H7 (cell line): ENCODE results near the gene DMRTA1. TPM values are rescaled to one million over a fixed set of nuclear protein-coding genes. Genes with fewer than 3 reads are reported as not detected.
A peak's percentile ranks its signal among the peaks of the same experiment; 100 is the strongest.
"Not testable (repeated sequence)": the region's sequence is repeated elsewhere in the genome, so short reads cannot be mapped to it uniquely, and the experiment has no call there.

Source experiments
- DNase-seq: peaks from one replicate; pipeline ENCODE4 v3.0.0; 2012
- H3K27me3 ChIP-seq: 2 replicates; pipeline ENCODE4 v1.6.0; 2011; ENCODE audit warnings: mild to moderate bottlenecking, low read length; ENCODE audit not compliant: control insufficient read depth, insufficient read depth
- H3K36me3 ChIP-seq: replicated peaks from 2 replicates; pipeline ENCODE4 v1.5.1; 2011; ENCODE audit warnings: low read length; ENCODE audit not compliant: control insufficient read depth, insufficient read depth
- H3K4me3 ChIP-seq: 2 replicates; pipeline ENCODE4 v1.5.1; 2011; ENCODE audit warnings: low read depth, mild to moderate bottlenecking, control low read depth, low read length, moderate library complexity; ENCODE audit not compliant: insufficient read depth
- total RNA-seq: library from RNA; depleted of rRNA; stranded (reverse); fragments of >200 nt; shearing (Covaris generic); gene quantifications from 2 replicates; pipeline ENCODE4 v1.2.3, GENCODE V29; 2014

DMRTA1 gene
- total RNA-seq, 1 experiment from 2014 or later = 3.4 TPM

DNA sequence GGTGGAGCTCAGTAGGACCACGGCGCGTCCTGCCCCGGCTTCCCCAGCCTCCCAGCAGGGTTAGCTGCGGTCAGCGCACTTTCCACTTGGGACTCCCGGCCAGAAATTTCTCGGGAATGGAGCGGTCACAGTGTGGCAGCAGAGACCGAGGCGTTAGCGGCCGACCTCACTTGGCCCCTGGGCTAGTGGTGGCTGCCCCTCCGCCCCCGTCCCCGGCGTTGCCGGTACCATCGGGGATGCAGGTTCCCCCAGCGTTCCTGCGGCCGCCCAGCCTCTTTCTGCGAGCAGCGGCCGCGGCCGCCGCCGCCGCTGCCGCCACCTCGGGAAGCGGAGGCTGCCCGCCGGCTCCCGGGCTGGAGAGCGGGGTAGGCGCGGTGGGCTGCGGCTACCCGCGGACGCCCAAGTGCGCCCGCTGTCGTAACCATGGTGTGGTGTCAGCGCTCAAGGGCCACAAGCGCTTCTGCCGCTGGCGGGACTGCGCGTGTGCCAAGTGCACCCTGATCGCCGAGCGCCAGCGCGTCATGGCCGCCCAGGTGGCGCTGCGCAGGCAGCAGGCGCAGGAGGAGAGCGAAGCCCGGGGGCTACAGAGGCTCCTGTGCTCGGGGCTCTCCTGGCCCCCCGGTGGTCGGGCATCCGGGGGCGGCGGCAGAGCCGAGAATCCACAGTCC, 460 bp downstream of the DMRTA1 start:
- peak overlapping the region; percentile 88 for H3K4me3 ChIP-seq
- no peaks in the 10 kb centered on the region for H3K36me3 ChIP-seq
- H3K27me3 ChIP-seq = no peaks in the 10 kb centered on the region
- DNase-seq = peak; percentile 78

- Histone ChIP-seq H3K36me3 (no peaks in the 10 kb centered on the region), H3K4me3 (peak overlapping the region; percentile 88), H3K27me3 (no peaks in the 10 kb centered on the region)
- peak; percentile 16 for DNase-seq
These were observed 1.1 kb downstream of the DMRTA1 start for GRCh38 chr9:22447618-22448305.

DNA sequence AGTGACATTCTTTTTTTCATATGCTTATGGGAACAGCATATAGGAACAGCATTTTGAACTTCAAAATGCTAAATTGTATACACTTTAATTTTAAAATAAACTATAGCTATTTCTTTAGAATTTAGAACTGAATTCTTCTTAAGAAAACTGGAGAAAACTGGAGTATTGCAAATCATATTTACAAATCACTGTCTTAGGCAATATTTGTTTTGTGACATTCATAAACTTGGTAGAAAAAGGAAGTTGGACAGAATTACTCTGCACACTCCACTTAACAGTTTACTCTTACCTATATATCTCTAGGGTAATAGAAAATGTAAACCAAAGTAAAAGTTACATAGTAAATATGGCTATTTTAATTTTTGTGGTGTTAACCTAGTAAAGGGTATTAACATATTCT, 3.1 kb downstream of the DMRTA1 start:
- Histone ChIP-seq H3K4me3 (no peak overlapping the region), H3K36me3 (no peaks in the 10 kb centered on the region), H3K27me3 (no peaks in the 10 kb centered on the region)
- DNase-seq = no peak

GRCh38 chr9:22452415-22453010, 5.9 kb downstream of the DMRTA1 start:
- no peak for DNase-seq
- Histone ChIP-seq H3K27me3 (no peaks in the 10 kb centered on the region), H3K36me3 (no peaks in the 10 kb centered on the region), H3K4me3 (no peak overlapping the region)

DNA sequence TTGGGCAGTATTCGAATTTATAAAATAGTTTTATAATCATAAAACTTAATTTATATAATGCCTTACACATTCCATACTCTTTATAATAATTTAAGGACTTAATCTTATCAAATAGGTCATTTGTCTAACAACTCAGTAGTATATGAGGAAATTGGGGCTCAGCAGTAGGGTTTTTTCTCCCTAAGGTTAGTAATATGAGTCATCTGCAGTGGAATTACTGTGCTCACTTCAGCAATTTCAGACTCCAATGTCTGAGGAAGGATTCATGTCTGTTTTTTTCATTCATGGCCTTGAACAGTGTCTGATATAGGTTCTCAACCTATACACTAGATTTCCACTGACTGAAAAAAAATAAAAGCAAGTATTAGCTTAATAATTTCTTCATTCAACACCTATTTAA, 7.4 kb downstream of the DMRTA1 start:
- Histone ChIP-seq H3K36me3 (no peaks in the 10 kb centered on the region), H3K27me3 (no peaks in the 10 kb centered on the region), H3K4me3 (no peak overlapping the region)
- DNase-seq = no peak

DNA sequence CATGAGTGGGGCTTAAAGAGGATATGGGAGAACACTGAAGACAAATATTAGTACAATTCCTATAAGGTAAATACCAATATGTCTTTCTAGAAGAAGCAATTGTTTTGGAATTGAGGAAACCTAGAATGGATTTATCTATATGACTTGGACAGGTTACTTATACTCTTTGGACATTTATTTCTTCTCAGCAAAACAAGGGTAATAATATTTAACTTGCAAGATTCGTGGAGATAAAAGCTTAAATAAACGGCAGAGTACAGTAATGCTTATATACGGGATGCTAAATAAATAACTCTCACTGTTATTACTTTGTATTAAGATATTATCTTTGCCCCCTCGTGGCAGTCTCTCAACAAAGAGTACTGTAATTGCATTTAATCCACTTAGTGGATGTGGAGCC, 8.6 kb downstream of the DMRTA1 start:
- DNase-seq = no peak
- Histone ChIP-seq H3K27me3 (no peaks in the 10 kb centered on the region), H3K36me3 (no peaks in the 10 kb centered on the region), H3K4me3 (no peak overlapping the region)

DNA sequence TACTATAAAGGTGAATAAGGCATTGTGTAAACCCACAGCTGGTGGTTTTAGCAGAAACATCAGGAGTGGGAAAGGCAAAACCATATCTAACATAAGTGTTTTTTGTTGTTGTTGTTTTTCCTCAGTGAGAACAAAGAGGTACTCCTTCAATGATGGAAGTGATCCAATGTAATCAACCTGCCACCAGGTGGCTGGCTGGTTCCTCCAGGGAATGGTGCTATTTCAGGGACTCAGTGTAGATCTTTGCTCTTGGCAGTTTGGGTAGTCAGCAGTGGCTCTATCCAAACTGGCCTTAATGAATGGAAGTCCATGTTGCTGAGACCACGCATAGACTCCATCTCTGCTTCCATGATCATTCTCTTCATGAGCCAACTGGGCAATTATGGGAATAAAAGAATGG, 10.8 kb downstream of the DMRTA1 start:
- DNase-seq = no peak
- H3K27me3 ChIP-seq = no peaks in the 10 kb centered on the region
- H3K4me3 ChIP-seq = no peak overlapping the region
- no peaks in the 10 kb centered on the region for H3K36me3 ChIP-seq

DNA sequence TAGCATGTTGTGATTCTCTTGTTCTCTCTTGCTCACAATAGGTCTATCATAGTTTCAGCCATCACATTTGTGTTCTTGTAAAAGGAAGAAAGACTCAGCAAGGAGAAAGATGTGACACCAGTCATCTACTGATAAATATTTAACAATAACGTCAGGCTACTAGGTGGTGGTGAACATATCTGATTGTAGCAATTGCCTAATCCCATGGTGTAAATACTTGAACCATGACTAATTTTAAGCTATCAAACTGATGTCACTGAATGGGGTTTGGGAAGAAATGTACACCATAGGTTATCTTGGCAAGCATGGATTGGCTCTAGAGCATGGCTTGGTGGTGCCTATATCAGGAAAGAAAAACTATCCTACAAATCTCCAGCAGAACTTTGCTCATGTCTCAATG, 16.6 kb downstream of the DMRTA1 start:
- no peaks in the 10 kb centered on the region for H3K36me3 ChIP-seq
- H3K4me3 ChIP-seq = no peak overlapping the region
- DNase-seq = no peak
- no peaks in the 10 kb centered on the region for H3K27me3 ChIP-seq

DNA sequence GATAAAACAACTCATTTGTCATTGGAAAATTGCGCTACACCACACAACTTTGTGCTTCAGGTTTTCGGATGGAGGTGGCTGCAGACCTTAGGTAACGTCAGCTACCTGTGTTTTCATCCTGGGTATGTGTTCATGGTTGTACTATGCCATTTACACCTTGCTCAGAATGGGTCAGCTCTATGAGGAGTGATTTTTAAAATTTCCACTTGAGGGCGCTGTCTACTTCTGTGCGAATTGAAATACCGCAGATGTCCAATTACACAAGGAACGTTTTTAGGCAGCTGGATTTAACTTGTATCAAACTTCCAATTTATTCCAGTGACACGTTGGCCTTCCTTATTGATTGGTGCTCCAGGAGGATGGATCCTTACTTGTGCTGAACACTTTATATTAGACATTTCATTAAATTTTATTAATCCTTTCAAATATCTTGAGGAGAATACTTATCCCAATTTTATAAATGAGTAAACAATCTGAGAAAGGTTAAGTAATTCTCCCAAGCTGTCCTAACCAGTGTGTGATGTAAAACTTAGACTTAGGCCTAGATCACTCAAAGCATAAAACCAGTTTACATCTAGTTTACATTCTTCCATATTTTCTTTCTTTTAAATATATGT, 23.4 kb downstream of the DMRTA1 start:
- no peak for DNase-seq
- Histone ChIP-seq H3K4me3 (no peak overlapping the region), H3K27me3 (no peaks in the 10 kb centered on the region), H3K36me3 (no peaks in the 10 kb centered on the region)

DNA sequence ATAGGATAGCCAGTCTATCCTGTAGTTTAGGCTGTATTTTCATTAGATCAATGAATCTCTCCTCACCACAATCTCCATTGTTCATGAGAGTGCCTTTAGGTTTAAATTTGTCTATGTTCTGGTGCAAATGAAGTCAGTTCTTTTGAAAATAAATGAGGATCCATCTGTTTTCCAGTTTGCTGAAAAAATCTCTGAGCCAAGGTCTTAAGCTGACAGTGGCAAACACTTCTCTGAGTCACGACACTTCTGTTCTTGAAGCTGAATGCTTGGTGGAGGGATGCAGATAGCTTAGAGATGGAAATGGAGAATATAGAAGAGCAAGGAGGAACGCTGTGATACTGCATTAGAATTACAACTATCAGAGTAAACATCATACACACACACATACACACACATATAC, 34.9 kb downstream of the DMRTA1 start:
- no peak for DNase-seq
- H3K27me3 ChIP-seq = no peaks in the 10 kb centered on the region
- H3K4me3 ChIP-seq = no peak overlapping the region
- no peaks in the 10 kb centered on the region for H3K36me3 ChIP-seq

DNA sequence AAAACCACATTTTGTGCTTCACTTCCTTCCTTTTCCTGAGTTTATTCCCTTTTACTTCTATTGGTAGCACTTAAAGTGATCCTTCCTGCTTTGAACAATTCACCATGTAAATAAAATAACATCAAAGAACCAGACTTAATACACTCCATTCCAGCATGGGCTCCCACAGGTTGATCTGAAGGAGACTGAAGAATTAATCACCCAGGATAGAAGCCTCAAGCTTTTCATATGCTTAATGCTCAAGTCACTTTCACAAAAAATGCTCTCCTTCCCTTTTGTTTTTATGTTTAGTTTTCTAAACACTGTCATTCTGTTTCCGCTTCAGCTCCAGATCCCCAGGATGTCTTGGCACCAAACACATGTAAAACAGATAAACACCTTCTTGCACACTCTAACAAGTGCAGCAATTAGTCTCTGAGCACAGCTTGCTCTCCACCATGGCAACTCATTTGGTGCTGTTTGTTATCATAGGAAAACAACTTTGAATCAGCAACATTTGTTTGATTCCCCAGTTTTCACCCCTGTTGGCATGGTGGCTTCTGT, 37.0 kb downstream of the DMRTA1 start:
- DNase-seq = no peak
- no peak overlapping the region for H3K4me3 ChIP-seq
- H3K36me3 ChIP-seq = no peaks in the 10 kb centered on the region
- H3K27me3 ChIP-seq = no peaks in the 10 kb centered on the region

GRCh38 chr9:22496197-22496596, 49.6 kb downstream of the DMRTA1 start:
- H3K27me3 ChIP-seq, DNase-seq, H3K4me3 ChIP-seq, H3K36me3 ChIP-seq: not testable (repeated sequence)
